Measurements from ENCODE around the gene DNAI1.

DNAI1 gene

DNA sequence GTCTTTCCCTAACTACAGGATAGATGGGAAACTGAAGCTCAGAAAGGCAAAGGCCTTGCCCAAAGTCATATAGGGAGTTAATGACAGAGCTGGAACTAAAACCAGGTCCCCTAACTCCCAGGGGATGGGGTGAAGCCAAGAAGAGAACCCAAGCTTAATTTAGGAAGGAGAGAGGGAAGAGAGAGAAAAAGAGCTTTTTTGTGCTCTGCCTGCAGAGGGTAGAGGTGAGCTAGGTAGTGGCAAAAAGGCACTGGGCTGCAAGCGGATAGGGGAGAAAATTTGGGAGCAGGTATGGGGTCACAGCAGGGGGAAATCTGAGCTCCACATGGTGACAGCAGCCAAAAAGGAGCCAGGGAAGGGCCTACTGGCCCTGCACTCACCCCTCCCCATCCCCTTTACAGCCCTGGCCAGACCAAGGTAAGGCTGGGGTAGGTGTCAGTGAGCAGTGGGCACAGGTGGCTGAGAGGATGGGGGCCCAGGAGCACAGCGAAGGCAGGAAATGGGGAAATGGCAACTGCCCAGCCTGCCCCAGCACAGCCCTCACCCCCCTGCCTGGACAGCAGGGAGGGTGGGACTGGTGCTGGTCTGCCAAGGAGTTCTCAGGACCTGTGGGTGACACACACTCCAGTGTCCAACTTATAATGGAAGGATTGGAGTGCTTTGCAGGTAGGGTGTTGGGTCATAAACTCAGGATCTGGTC lies 60.9 kb downstream of the DNAI1 start:
- no peak overlapping the region for H3K27ac ChIP-seq
- no peaks in the 10 kb centered on the region for H3K36me3 ChIP-seq (replicated peaks)
- in situ Hi-C loops (cut with HindIII; ENCODE audit: low pct_ligation_motif_present, low sequenced_read_pairs), result no loop called here
- TF ChIP-seq CTCF (IDR thresholded peaks at IDR 0.05; ENCODE audit: low read depth, low read length, missing control alignments), result no peak
- no peak for DNase-seq
- peaks cover 6% of the 10 kb centered on the region for H3K27me3 ChIP-seq (replicated peaks)
- no peak overlapping the region for H3K4me3 ChIP-seq (ENCODE audit: low read depth, low read length)

DNA sequence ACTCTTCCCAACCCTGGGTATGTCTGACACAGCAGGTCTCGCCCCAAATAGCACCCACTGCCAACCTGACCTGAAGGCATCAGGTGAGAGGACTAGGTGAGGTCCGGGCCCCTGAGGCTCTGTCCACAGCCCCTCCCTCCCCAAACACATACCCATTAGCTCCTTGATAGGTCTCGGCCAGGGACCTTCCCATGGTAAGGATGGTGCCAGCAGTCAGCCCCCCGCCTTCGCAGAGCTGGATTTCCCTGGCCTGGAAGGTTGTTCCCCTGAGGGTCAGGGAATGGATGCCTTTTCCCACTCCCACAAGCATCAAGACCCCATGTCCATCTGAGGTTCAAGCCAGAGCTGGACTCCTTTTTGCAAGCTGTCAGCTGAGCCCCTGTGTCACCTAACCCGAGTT lies 61.5 kb downstream of the DNAI1 start:
- Histone ChIP-seq H3K4me3 (ENCODE audit: low read depth, low read length) (no peak overlapping the region), H3K27ac (no peak overlapping the region), H3K27me3 (replicated peaks) (peaks cover 6% of the 10 kb centered on the region), H3K36me3 (replicated peaks) (no peaks in the 10 kb centered on the region)
- TF ChIP-seq CTCF (IDR thresholded peaks at IDR 0.05; ENCODE audit: low read depth, low read length, missing control alignments), result no peak
- no peak for DNase-seq
- in situ Hi-C loops (cut with HindIII; ENCODE audit: low pct_ligation_motif_present, low sequenced_read_pairs), result no loop called here

DNA sequence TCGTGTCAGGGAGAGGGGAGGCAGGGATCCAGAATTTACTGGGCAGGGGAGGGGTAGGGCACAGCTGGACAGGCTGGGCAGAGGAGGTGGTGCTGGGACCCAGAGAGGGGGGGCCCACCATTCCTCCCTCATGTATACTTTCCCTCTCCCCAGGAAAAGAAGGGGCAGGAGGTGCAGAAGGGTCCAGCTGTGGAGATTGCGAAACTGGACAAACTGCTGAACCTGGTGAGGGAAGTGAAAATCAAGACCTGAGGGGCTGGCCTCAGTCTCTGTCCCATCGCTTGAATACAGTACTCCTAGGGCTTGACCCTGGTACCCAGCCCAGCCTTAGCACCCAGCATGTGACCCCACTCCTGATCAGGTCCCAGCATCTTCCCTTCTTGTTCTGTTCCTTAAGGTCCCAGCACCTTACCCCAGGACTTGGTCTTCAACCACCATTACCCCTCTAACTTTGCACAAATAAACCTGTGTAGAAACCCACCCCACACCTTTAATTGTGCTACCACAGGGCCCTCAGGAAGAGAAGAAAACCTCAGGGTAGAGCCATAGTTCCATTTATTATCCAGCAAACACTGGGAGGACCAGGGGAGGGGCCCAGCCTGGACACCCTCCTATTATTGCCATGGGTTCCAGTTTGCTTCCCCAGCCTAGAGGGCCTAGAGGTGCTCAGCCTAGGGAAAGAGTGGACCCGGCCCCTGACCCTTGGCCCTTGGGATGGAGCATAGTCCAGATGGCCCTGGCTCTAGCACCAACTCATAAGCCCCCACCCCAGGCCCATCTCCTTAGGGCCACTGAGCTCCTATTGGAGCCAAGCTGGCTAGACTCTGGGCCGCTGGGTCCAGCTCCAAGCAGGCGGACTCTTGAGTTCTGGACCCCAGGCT lies 62.1 kb downstream of the DNAI1 start:
- Histone ChIP-seq H3K27me3 (replicated peaks) (peaks cover 8% of the 10 kb centered on the region), H3K36me3 (replicated peaks) (no peaks in the 10 kb centered on the region), H3K27ac (no peak overlapping the region), H3K4me3 (ENCODE audit: low read depth, low read length) (no peak overlapping the region)
- DNase-seq, result no peak
- in situ Hi-C loops (cut with HindIII; ENCODE audit: low pct_ligation_motif_present, low sequenced_read_pairs), result no loop called here
- no peak for TF ChIP-seq CTCF (IDR thresholded peaks at IDR 0.05; ENCODE audit: low read depth, low read length, missing control alignments)

GRCh38 chr9:34521406-34522045 lies 62.9 kb downstream of the DNAI1 start:
- Histone ChIP-seq H3K36me3 (replicated peaks) (no peaks in the 10 kb centered on the region), H3K27me3 (replicated peaks) (peaks cover 8% of the 10 kb centered on the region), H3K4me3 (ENCODE audit: low read depth, low read length) (no peak overlapping the region), H3K27ac (no peak overlapping the region)
- no peak for TF ChIP-seq CTCF (IDR thresholded peaks at IDR 0.05; ENCODE audit: low read depth, low read length, missing control alignments)
- DNase-seq, result no peak
- in situ Hi-C loops (cut with HindIII; ENCODE audit: low pct_ligation_motif_present, low sequenced_read_pairs), result no loop called here

DNA sequence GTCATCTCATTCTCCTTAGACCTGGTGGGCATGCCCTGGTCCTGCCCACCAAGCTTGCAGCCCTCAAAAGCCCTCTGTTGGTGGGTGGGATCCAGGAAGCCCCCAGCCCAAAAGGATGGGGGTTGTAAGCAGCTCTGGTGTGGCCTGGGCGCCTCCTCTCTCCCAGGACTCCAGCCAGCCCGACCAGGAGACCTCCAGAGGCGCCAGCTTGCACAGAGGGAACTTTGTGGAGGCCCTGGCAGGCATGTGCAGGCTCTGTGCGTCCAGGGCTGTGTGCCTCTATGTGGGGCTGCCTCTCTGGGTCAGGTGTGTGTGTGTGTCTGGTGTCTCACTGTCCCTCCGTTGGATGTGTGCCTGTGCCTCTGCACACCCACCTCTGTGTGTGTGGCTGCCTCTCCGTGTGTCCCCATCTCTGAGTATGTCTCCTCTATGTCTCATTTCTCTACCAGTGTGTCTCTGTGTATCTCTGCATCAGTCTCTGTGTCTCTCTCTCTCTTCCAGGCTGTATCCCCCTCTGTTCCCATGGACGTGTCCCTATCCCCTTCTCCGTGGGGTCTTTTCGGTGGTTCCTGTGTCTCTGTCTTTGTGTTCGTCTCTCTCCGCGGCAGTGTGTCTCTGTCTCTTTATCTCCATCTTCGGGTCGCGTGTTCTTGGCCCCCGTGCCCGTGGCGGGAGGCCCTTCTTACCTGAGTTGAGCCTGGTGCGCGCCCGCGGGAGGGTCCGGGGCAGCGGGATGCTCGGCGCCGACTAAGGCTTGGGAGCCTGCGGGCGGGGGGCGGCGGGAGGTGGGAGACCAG lies 63.7 kb downstream of the DNAI1 start:
- H3K36me3 ChIP-seq (replicated peaks), result no peaks in the 10 kb centered on the region
- TF ChIP-seq CTCF (IDR thresholded peaks at IDR 0.05; ENCODE audit: low read depth, low read length, missing control alignments), result no peak
- in situ Hi-C loops (cut with HindIII; ENCODE audit: low pct_ligation_motif_present, low sequenced_read_pairs), result no loop called here
- H3K4me3 ChIP-seq (ENCODE audit: low read depth, low read length), result peak overlapping the region; percentile 40
- H3K27ac ChIP-seq, result no peak overlapping the region
- peaks cover 8% of the 10 kb centered on the region for H3K27me3 ChIP-seq (replicated peaks)
- DNase-seq, result no peak

Measured in brain microvascular endothelial cell (primary cell).